IMR-90 (cell line): ENCODE results near the gene RNF217. TPM values are rescaled to one million over a fixed set of nuclear protein-coding genes. Genes with fewer than 3 reads are reported as not detected.

Experiments used
- ATAC-seq: fragments of 200-7000 bp; cut with Tn5 transposase; 2 replicates; pipeline ENCODE4 v1.9.1; 2020; ENCODE audit warnings: low read depth, mild to moderate bottlenecking, moderate library complexity
- BruUV-seq: library from RNA; stranded (reverse); fragments of 400-500 nt; replicated peaks from 2 replicates; lab custom pipeline; 2021; lab: Mats Ljungman, UMichigan
- CTCF ChIA-PET: fragments of 300-600 bp; formaldehyde crosslinking; extraction: SDS; loops from one replicate; lab custom pipeline; 2021; ENCODE audit warnings: antibody characterized with exemption; lab: Yijun Ruan, JAX
- POLR2A ChIA-PET: fragments of 300-600 bp; sonication (Branson Sonifier 250); formaldehyde crosslinking; loops from one replicate; lab custom pipeline; 2022; ENCODE audit warnings: antibody characterized with exemption; ENCODE audit not compliant: unreplicated experiment; lab: Charles Lee
- DNase-seq: peaks from one replicate; pipeline ENCODE4 v3.0.0; 2013
- H2AFZ ChIP-seq: replicated peaks from 2 replicates; pipeline ENCODE3; 2013; ENCODE audit warnings: low read length, mild to moderate bottlenecking; ENCODE audit not compliant: poor library complexity
- H2AK5ac ChIP-seq: 2 replicates; pipeline ENCODE4 v1.6.1; 2013; ENCODE audit warnings: low read depth, low read length, inconsistent platforms
- H2AK9ac ChIP-seq: replicated peaks from 2 replicates; pipeline ENCODE3; 2013; ENCODE audit warnings: mild to moderate bottlenecking, low read depth, low read length, moderate library complexity; ENCODE audit not compliant: poor library complexity
- H2BK120ac ChIP-seq: 2 replicates; pipeline ENCODE4 v1.6.1; 2013; ENCODE audit warnings: low read depth, low read length, inconsistent platforms
- H2BK15ac ChIP-seq: 3 replicates; pipeline ENCODE4 v1.6.1; 2013; ENCODE audit warnings: low read depth, low read length, inconsistent platforms
- H2BK20ac ChIP-seq: 2 replicates; pipeline ENCODE4 v1.6.1; 2013; ENCODE audit warnings: low read depth, mild to moderate bottlenecking, inconsistent platforms, low read length, moderate library complexity
- H2BK5ac ChIP-seq: 2 replicates; pipeline ENCODE4 v1.6.1; 2013; ENCODE audit warnings: mild to moderate bottlenecking, low read depth, low read length, inconsistent platforms; ENCODE audit not compliant: poor library complexity, severe bottlenecking
- H3K14ac ChIP-seq: replicated peaks from 2 replicates; pipeline ENCODE4 v1.6.1; 2013; ENCODE audit warnings: low read depth, low read length, inconsistent platforms
- H3K18ac ChIP-seq: 2 replicates; pipeline ENCODE4 v1.6.1; 2013; ENCODE audit warnings: low read depth, low read length, control low read depth
- H3K23ac ChIP-seq: 2 replicates; pipeline ENCODE4 v1.6.1; 2013; ENCODE audit warnings: low read depth, low read length, inconsistent platforms
- H3K27ac ChIP-seq: 2 replicates; pipeline ENCODE4 v1.5.1; 2013; ENCODE audit warnings: mild to moderate bottlenecking, control low read depth, low read length; ENCODE audit not compliant: insufficient read depth
- H3K27me3 ChIP-seq: 2 replicates; pipeline ENCODE4 v1.6.1; 2013; ENCODE audit warnings: low read length; ENCODE audit not compliant: control insufficient read depth, insufficient read depth
- H3K36me3 ChIP-seq: 2 replicates; pipeline ENCODE4 v1.6.1; 2013; ENCODE audit warnings: low read length, mixed read lengths; ENCODE audit not compliant: control insufficient read depth, insufficient read depth
- H3K4ac ChIP-seq: 2 replicates; pipeline ENCODE4 v1.6.1; 2013; ENCODE audit warnings: low read depth, low read length, inconsistent platforms
- H3K4me1 ChIP-seq: 2 replicates; pipeline ENCODE4 v1.6.1; 2013; ENCODE audit warnings: low read length, mixed read lengths; ENCODE audit not compliant: control insufficient read depth, insufficient read depth
- H3K4me2 ChIP-seq: 2 replicates; pipeline ENCODE4 v1.6.1; 2013; ENCODE audit warnings: low read depth, mild to moderate bottlenecking, control low read depth, low read length, moderate library complexity
- H3K4me3 ChIP-seq: 2 replicates; pipeline ENCODE4 v1.5.1; 2013; ENCODE audit warnings: low read depth, mild to moderate bottlenecking, control low read depth, low read length, moderate library complexity; ENCODE audit not compliant: insufficient read depth
- H3K56ac ChIP-seq: 2 replicates; pipeline ENCODE4 v1.6.1; 2013; ENCODE audit warnings: low read length, inconsistent platforms; ENCODE audit not compliant: insufficient read depth; ENCODE audit errors: extremely low read depth
- H3K79me1 ChIP-seq, 2 experiments: 2 replicates each; pipeline ENCODE4 v1.6.1; 2013; ENCODE audit warnings: low read length in 2 of 2, inconsistent platforms in 1 of 2, low read depth in 1 of 2
- H3K9ac ChIP-seq: 2 replicates; pipeline ENCODE4 v1.6.1; 2013; ENCODE audit warnings: low read depth, low read length, control low read depth
- H3K9me1 ChIP-seq: 2 replicates; pipeline ENCODE4 v1.6.1; 2013; ENCODE audit warnings: low read length, inconsistent platforms; ENCODE audit not compliant: insufficient read depth
- H3K9me3 ChIP-seq: 2 replicates; pipeline ENCODE4 v1.6.1; 2013; ENCODE audit warnings: low read length; ENCODE audit not compliant: control insufficient read depth, insufficient read depth
- H4K20me1 ChIP-seq: 2 replicates; pipeline ENCODE4 v1.6.1; 2013; ENCODE audit warnings: low read length, inconsistent platforms; ENCODE audit not compliant: insufficient read depth
- H4K5ac ChIP-seq: 2 replicates; pipeline ENCODE4 v1.6.1; 2013; ENCODE audit warnings: mild to moderate bottlenecking, low read depth, low read length, control low read depth
- H4K8ac ChIP-seq, 2 experiments: 2 replicates each; pipeline ENCODE4 v1.6.1; 2013; ENCODE audit warnings: low read depth in 2 of 2, low read length in 2 of 2, control low read depth in 1 of 2, inconsistent platforms in 1 of 2
- H4K91ac ChIP-seq: 2 replicates; pipeline ENCODE4 v1.6.1; 2013; ENCODE audit warnings: low read depth, low read length, inconsistent platforms; ENCODE audit not compliant: insufficient read depth
- BHLHE40 ChIP-seq: fragments of 150-350 bp; IDR thresholded peaks from 2 replicates; pipeline ENCODE4 v1.6.1; 2016; ENCODE audit warnings: mild to moderate bottlenecking, low read depth, low read length
- CEBPB ChIP-seq: IDR thresholded peaks from 2 replicates; pipeline ENCODE4 v1.6.1; 2012; ENCODE audit warnings: low read depth, low read length, improper control_type of control experiment
- CHD1 ChIP-seq: IDR thresholded peaks from 2 replicates; pipeline ENCODE4 v1.6.1; 2012; ENCODE audit warnings: low read depth, low read length, improper control_type of control experiment
- CTCF ChIP-seq: conservative IDR thresholded peaks from 2 replicates; pipeline ENCODE4 v1.5.1; 2012; ENCODE audit warnings: mild to moderate bottlenecking, low read depth, low read length, improper control_type of control experiment
- ELK1 ChIP-seq: fragments of 150-350 bp; IDR thresholded peaks from 2 replicates; pipeline ENCODE4 v1.6.1; 2016; ENCODE audit warnings: low read depth, mild to moderate bottlenecking, low read length, moderate library complexity, borderline replicate concordance
- FOS ChIP-seq: fragments of 150-350 bp; IDR thresholded peaks from 2 replicates; pipeline ENCODE4 v1.6.1; 2016; ENCODE audit warnings: low read depth, low read length
- MAFK ChIP-seq: IDR thresholded peaks from 2 replicates; pipeline ENCODE4 v1.6.1; 2012; ENCODE audit warnings: low read depth, low read length, improper control_type of control experiment
- MAZ ChIP-seq: IDR thresholded peaks from 2 replicates; pipeline ENCODE4 v1.6.1; 2012; ENCODE audit warnings: low read depth, mild to moderate bottlenecking, low read length, improper control_type of control experiment, moderate library complexity, borderline replicate concordance
- MXI1 ChIP-seq: IDR thresholded peaks from 2 replicates; pipeline ENCODE4 v1.6.1; 2012; ENCODE audit warnings: low read depth, mild to moderate bottlenecking, low read length, moderate library complexity, borderline replicate concordance
- NFE2L2 ChIP-seq: fragments of 150-350 bp; IDR thresholded peaks from 2 replicates; pipeline ENCODE4 v1.6.1; 2016; ENCODE audit warnings: low read depth, mild to moderate bottlenecking, low read length
- POLR2A ChIP-seq: IDR thresholded peaks from 2 replicates; pipeline ENCODE4 v1.6.1; 2012; ENCODE audit warnings: mild to moderate bottlenecking, low read depth, low read length
- RAD21 ChIP-seq: IDR thresholded peaks from 2 replicates; pipeline ENCODE4 v1.6.1; 2012; ENCODE audit warnings: low read length, improper control_type of control experiment
- RCOR1 ChIP-seq: IDR thresholded peaks from 2 replicates; pipeline ENCODE4 v1.6.1; 2012; ENCODE audit warnings: mild to moderate bottlenecking, low read length, improper control_type of control experiment; ENCODE audit not compliant: insufficient replicate concordance
- RFX5 ChIP-seq: IDR thresholded peaks from 2 replicates; pipeline ENCODE4 v1.8.0; 2012; ENCODE audit warnings: low read depth, mild to moderate bottlenecking, low read length, moderate library complexity
- SMC3 ChIP-seq: fragments of 150-350 bp; IDR thresholded peaks from 2 replicates; pipeline ENCODE4 v1.6.1; 2016; ENCODE audit warnings: low read depth, mild to moderate bottlenecking, antibody characterized with exemption, low read length, moderate library complexity
- USF2 ChIP-seq: fragments of 150-350 bp; IDR thresholded peaks from 2 replicates; pipeline ENCODE4 v1.6.1; 2017; ENCODE audit warnings: mild to moderate bottlenecking, antibody characterized with exemption, low read length, low read depth
- WGBS, 2 experiments: methylation state at CpG; one replicate each; pipeline versions ENCODE4 v1.1.5 to v1.1.7; 2013; ENCODE audit warnings: missing lambda C conversion rate in 2 of 2; ENCODE audit not compliant: insufficient read length in 1 of 2; ENCODE audit errors: extremely low coverage in 2 of 2; 5-methylcytosine and 5-hydroxymethylcytosine counted together
- dilution Hi-C: fragments of 300-500 bp; cut with HindIII; formaldehyde crosslinking; loops from one replicate; pipeline ENCODE4 v1.14.3; 2018; ENCODE audit warnings: low sequenced_read_pairs; ENCODE audit not compliant: unreplicated experiment
- in situ Hi-C: fragments of 300-500 bp; cut with MboI; formaldehyde crosslinking; loops from 3 replicates; pipeline ENCODE4 v1.14.3; 2019; ENCODE audit warnings: low sequenced_read_pairs, inconsistent platforms, mixed read lengths
- intact Hi-C: fragments of 100-400 bp; cut with micrococcal nuclease; formaldehyde crosslinking; loops from 2 replicates; pipeline ENCODE4 v1.10.0; 2022
- polyA plus RNA-seq, 3 experiments: library from polyadenylated mRNA; depleted of rRNA; stranded (reverse); fragments of >200 nt; gene quantifications; 2 replicates each; pipeline ENCODE4 v1.2.3, GENCODE V29; 2012; ENCODE audit warnings: low replicate concordance in 1 of 3
- total RNA-seq: library from RNA; depleted of rRNA; stranded (reverse); fragments of >200 nt; gene quantifications from 2 replicates; pipeline ENCODE4 v1.2.3, GENCODE V29; 2012

Gene RNF217
- total and polyA plus RNA-seq, 2 of the 4 experiments (the other 2 are of a cell fraction) = 11.7 to 20.4 TPM

GRCh38 chr6:125076482-125076742, 114.2 kb downstream of the RNF217 start:
- WGBS, 2 experiments = no CpG with 5 or more reads among the region's 3 CpGs
- Histone ChIP-seq H3K79me1 (peaks cover 32 to 42% of the 10 kb centered on the region in 2 experiments), H2BK5ac (no peak overlapping the region), H4K91ac (no peak overlapping the region), H3K4me1 (peaks cover 3% of the 10 kb centered on the region; the same call in 1 of the 2 replicates), H3K27ac (no peak overlapping the region), H3K14ac (no peak overlapping the region), H4K8ac (no peak overlapping the region), H3K56ac (no peak overlapping the region), H4K5ac (no peak overlapping the region; the same call in 1 of the 2 replicates), H2BK20ac (no peak overlapping the region), H2BK120ac (no peak overlapping the region), H3K36me3 (peaks cover 19% of the 10 kb centered on the region), H3K9me1 (peaks cover 7% of the 10 kb centered on the region), H3K4me3 (no peak overlapping the region), H3K23ac (no peak overlapping the region), H3K18ac (no peak overlapping the region), H2AK5ac (no peak overlapping the region), H3K27me3 (no peaks in the 10 kb centered on the region), H2AFZ (no peak overlapping the region), H2BK15ac (no peak overlapping the region), H3K4me2 (no peak overlapping the region), H3K9ac (no peak overlapping the region), H2AK9ac (no peak overlapping the region), H3K9me3 (no peaks in the 10 kb centered on the region), H4K20me1 (no peaks in the 10 kb centered on the region), H3K4ac (no peak overlapping the region)
- intact Hi-C loops = no loop called here
- TF ChIP-seq NFE2L2 (no peak), SMC3 (no peak), CTCF (no peak), MXI1 (no peak), MAZ (no peak), CHD1 (no peak), RAD21 (no peak), BHLHE40 (no peak), FOS (no peak), CEBPB (no peak), MAFK (no peak), RFX5 (no peak), POLR2A (no peak), USF2 (no peak), ELK1 (no peak), RCOR1 (no peak)
- no peak for DNase-seq
- no peak for ATAC-seq
- ChIA-PET POLR2A (no interaction called here), CTCF (no interaction called here)
- BruUV-seq = no TSS peak
- dilution Hi-C loops = no loop called here
- in situ Hi-C loops = no loop called here
